DOHH2 (cell line): ENCODE data around the gene PLA2G4B.
A peak's percentile ranks its signal among the peaks of the same experiment; 100 is the strongest.

ENCODE experiments used
- H3F3A ChIP-seq: fragments of 200-600 bp; sonication (generic), shearing (Covaris generic); 2 replicates; pipeline ENCODE4 v1.6.0; 2016; ENCODE audit warnings: antibody characterized with exemption, mild to moderate bottlenecking; ENCODE audit not compliant: control insufficient read depth, insufficient read depth
- H3K27ac ChIP-seq: fragments of 200-600 bp; sonication (generic); 2 replicates; pipeline ENCODE4 v1.5.1; 2014; ENCODE audit warnings: low read depth, mild to moderate bottlenecking, low read length, moderate library complexity
- H3K27me3 ChIP-seq: fragments of 200-600 bp; sonication (generic); 2 replicates; pipeline ENCODE4 v1.6.1; 2014; ENCODE audit warnings: mild to moderate bottlenecking, low read length, mixed read lengths; ENCODE audit not compliant: control insufficient read depth
- H3K36me3 ChIP-seq: fragments of 200-600 bp; sonication (generic); 2 replicates; pipeline ENCODE4 v1.6.1; 2014; ENCODE audit warnings: mild to moderate bottlenecking, low read length, moderate library complexity, mixed read lengths; ENCODE audit not compliant: control insufficient read depth
- H3K4me1 ChIP-seq: fragments of 200-600 bp; sonication (generic); 2 replicates; pipeline ENCODE4 v1.6.1; 2014; ENCODE audit warnings: mild to moderate bottlenecking, low read length, mixed read lengths; ENCODE audit not compliant: control insufficient read depth
- H3K4me2 ChIP-seq: fragments of 200-600 bp; sonication (generic); 2 replicates; pipeline ENCODE4 v1.6.0; 2014; ENCODE audit warnings: mild to moderate bottlenecking, low read length, moderate library complexity
- H3K4me3 ChIP-seq: fragments of 200-600 bp; sonication (generic); 2 replicates; pipeline ENCODE4 v1.5.1; 2014; ENCODE audit warnings: mild to moderate bottlenecking, low read length, mixed read lengths
- H3K79me2 ChIP-seq: fragments of 200-600 bp; sonication (generic); 2 replicates; pipeline ENCODE4 v1.6.1; 2014; ENCODE audit warnings: mild to moderate bottlenecking, low read length, mixed read lengths; ENCODE audit not compliant: control insufficient read depth
- H3K9me2 ChIP-seq: fragments of 200-600 bp; sonication (generic); replicated peaks from 2 replicates; pipeline ENCODE4 v1.6.1; 2014; ENCODE audit warnings: mild to moderate bottlenecking, low read length, mixed read lengths; ENCODE audit not compliant: control insufficient read depth
- H3K9me3 ChIP-seq: fragments of 200-600 bp; sonication (generic); 2 replicates; pipeline ENCODE4 v1.6.1; 2014; ENCODE audit warnings: antibody characterized with exemption, low read length, mixed read lengths; ENCODE audit not compliant: control insufficient read depth, insufficient read depth
- H4K20me1 ChIP-seq: fragments of 200-600 bp; sonication (generic); 2 replicates; pipeline ENCODE4 v1.6.0; 2014; ENCODE audit warnings: low read depth, mild to moderate bottlenecking, antibody characterized with exemption, low read length, moderate library complexity; ENCODE audit not compliant: control insufficient read depth, insufficient read depth
- CTCF ChIP-seq: fragments of 200-600 bp; sonication (generic); IDR thresholded peaks from one replicate; pipeline ENCODE4 v1.5.1; 2014; ENCODE audit warnings: antibody characterized with exemption, mild to moderate bottlenecking, low read depth, low read length; ENCODE audit not compliant: poor library complexity, severe bottlenecking
- EZH2phosphoT487 ChIP-seq: fragments of 200-600 bp; sonication (generic); IDR thresholded peaks from 2 replicates; pipeline ENCODE4 v1.6.1; 2017; ENCODE audit warnings: borderline replicate concordance, mild to moderate bottlenecking, antibody characterized with exemption, low read length, moderate library complexity, mixed read lengths

PLA2G4B gene

GRCh38 chr15:41809526-41810220 is 29.0 kb upstream of the PLA2G4B start:
- Histone ChIP-seq H3K27ac (no peak overlapping the region), H3K4me1 (peaks cover 14% of the 10 kb centered on the region)

DNA sequence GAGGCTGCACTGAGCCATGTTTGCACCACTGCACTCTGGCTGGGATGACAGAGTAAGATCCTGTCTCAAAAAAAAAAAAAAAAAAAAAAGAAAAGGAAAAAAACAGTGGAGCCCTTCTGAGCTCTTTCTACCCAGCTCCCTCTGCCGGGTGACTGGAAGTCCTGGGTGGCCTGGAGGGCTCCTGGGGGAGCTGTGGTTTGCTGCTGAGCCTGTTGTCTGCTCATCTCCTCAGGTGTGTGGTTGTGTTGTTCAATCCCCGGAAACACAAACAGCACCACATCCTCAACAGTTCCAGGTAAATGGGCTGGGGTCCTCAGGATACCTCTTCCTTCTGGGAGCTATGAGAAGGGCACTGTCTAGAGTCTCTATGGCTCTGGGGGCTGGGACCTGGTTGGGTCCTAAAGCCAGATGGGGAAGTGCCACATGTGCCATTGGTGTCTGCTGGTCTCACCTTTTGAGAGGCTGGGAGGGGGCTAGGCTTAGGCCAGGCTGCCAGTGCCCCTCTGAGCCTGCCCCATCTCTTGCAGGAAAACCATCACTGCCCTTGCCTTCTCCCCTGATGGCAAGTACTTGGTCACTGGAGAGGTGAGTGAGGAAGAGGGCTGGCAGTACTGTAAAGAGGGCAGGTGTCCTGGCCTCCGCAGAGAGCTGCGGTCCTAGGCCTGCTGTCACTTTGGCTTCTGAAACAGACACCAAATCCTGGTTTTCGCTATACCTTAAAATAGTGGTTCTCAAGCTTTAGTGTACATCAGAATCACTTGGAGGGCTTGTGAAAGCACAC is 27.8 kb upstream of the PLA2G4B start:
- Histone ChIP-seq H3K9me3 (no peaks in the 10 kb centered on the region), H3K4me3 (no peak overlapping the region), H3F3A (no peaks in the 10 kb centered on the region), H4K20me1 (no peaks in the 10 kb centered on the region), H3K79me2 (no peaks in the 10 kb centered on the region), H3K9me2 (no peaks in the 10 kb centered on the region), H3K27me3 (no peaks in the 10 kb centered on the region), H3K4me2 (no peak overlapping the region), H3K4me1 (peaks cover 14% of the 10 kb centered on the region), H3K36me3 (no peaks in the 10 kb centered on the region), H3K27ac (no peak overlapping the region)
- no peak for TF ChIP-seq CTCF
- TF ChIP-seq EZH2phosphoT487 = no peak

More at GRCh38 chr15:41809526-41810220, 29.0 kb upstream of the PLA2G4B start:
- Histone ChIP-seq H3K79me2 (no peaks in the 10 kb centered on the region), H3K9me2 (no peaks in the 10 kb centered on the region), H3K9me3 (no peaks in the 10 kb centered on the region), H3K4me3 (no peak overlapping the region), H3K36me3 (no peaks in the 10 kb centered on the region), H3F3A (no peaks in the 10 kb centered on the region), H3K4me2 (no peak overlapping the region), H4K20me1 (no peaks in the 10 kb centered on the region), H3K27me3 (no peaks in the 10 kb centered on the region)
- no peak for TF ChIP-seq EZH2phosphoT487
- TF ChIP-seq CTCF = no peak

GRCh38 chr15:41811432-41812195 is 27.0 kb upstream of the PLA2G4B start:
- H3K27me3 ChIP-seq = no peaks in the 10 kb centered on the region
- H3K27ac ChIP-seq = no peak overlapping the region
- no peaks in the 10 kb centered on the region for H3K9me2 ChIP-seq
- H3F3A ChIP-seq = no peaks in the 10 kb centered on the region
- no peaks in the 10 kb centered on the region for H3K79me2 ChIP-seq
- no peaks in the 10 kb centered on the region for H4K20me1 ChIP-seq
- TF ChIP-seq CTCF = peak; percentile 88
- TF ChIP-seq EZH2phosphoT487 = no peak
- no peaks in the 10 kb centered on the region for H3K36me3 ChIP-seq
- H3K4me1 ChIP-seq = peaks cover 14% of the 10 kb centered on the region
- H3K4me2 ChIP-seq = no peak overlapping the region
- H3K4me3 ChIP-seq = no peak overlapping the region
- H3K9me3 ChIP-seq = no peaks in the 10 kb centered on the region
